AG04450 (cell line): Measurements from ENCODE around the gene SMTNL2. TPM values are rescaled to one million over a fixed set of nuclear protein-coding genes. Genes with fewer than 3 reads are reported as not detected.
"Not testable (repeated sequence)": the region's sequence is repeated elsewhere in the genome, so short reads cannot be mapped to it uniquely, and the experiment has no call there.

ENCODE experiments used
- CTCF ChIA-PET: fragments of 300-600, 350-600 bp; formaldehyde crosslinking; extraction: SDS; loops from one replicate; lab custom pipeline; 2022; ENCODE audit warnings: antibody characterized with exemption, inconsistent platforms; lab: Charles Lee
- POLR2A ChIA-PET: fragments of 350-600 bp; formaldehyde crosslinking; extraction: SDS; loops from one replicate; lab custom pipeline; 2021; ENCODE audit warnings: antibody characterized with exemption, inconsistent platforms; lab: Yijun Ruan, JAX
- DNase-seq: peaks from one replicate; pipeline ENCODE4 v3.0.0-alpha.2; 2011; ENCODE audit warnings: low read depth, low spot score
- H3K27ac ChIP-seq: one replicate; pipeline ENCODE4 v1.5.1; 2012; ENCODE audit warnings: low read depth, low read length, control low read depth
- H3K27me3 ChIP-seq: one replicate; pipeline ENCODE4 v1.6.0; 2012; ENCODE audit warnings: low read length; ENCODE audit not compliant: control insufficient read depth, insufficient read depth
- H3K4me3 ChIP-seq: 2 replicates; pipeline ENCODE4 v1.5.1; 2011; ENCODE audit warnings: mild to moderate bottlenecking, low read depth, low read length, control low read depth
- H3K9me3 ChIP-seq: 2 replicates; pipeline ENCODE4 v1.5.1; 2012; ENCODE audit warnings: low read length; ENCODE audit not compliant: control insufficient read depth, insufficient read depth
- polyA plus RNA-seq: library from polyadenylated mRNA; depleted of rRNA; stranded (reverse); fragments of >200 nt; gene quantifications from 2 replicates; pipeline ENCODE4 v1.2.3, GENCODE V29; 2011
- TF ChIP-seq, protein P1 (sequence below): IDR thresholded peaks from 2 replicates; pipeline ENCODE4 v1.5.1; 2011; ENCODE audit warnings: low read depth, low read length, control low read depth, inconsistent platforms

The SMTNL2 gene
- polyA plus RNA-seq, 1 experiment = 0.04 TPM

GRCh38 chr17:4635823-4636375 is 51.6 kb downstream of the SMTNL2 start:
- DNase-seq = no peak
- Histone ChIP-seq H3K27me3 (peaks cover 47% of the 10 kb centered on the region), H3K9me3 (no peaks in the 10 kb centered on the region; the same call in 1 of the 2 replicates), H3K27ac (no peak overlapping the region), H3K4me3 (no peak overlapping the region)
- POLR2A ChIA-PET = no interaction called here
- CTCF ChIA-PET = no interaction called here
- TF ChIP-seq, protein P1, sequence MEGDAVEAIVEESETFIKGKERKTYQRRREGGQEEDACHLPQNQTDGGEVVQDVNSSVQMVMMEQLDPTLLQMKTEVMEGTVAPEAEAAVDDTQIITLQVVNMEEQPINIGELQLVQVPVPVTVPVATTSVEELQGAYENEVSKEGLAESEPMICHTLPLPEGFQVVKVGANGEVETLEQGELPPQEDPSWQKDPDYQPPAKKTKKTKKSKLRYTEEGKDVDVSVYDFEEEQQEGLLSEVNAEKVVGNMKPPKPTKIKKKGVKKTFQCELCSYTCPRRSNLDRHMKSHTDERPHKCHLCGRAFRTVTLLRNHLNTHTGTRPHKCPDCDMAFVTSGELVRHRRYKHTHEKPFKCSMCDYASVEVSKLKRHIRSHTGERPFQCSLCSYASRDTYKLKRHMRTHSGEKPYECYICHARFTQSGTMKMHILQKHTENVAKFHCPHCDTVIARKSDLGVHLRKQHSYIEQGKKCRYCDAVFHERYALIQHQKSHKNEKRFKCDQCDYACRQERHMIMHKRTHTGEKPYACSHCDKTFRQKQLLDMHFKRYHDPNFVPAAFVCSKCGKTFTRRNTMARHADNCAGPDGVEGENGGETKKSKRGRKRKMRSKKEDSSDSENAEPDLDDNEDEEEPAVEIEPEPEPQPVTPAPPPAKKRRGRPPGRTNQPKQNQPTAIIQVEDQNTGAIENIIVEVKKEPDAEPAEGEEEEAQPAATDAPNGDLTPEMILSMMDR = no peak

DNA sequence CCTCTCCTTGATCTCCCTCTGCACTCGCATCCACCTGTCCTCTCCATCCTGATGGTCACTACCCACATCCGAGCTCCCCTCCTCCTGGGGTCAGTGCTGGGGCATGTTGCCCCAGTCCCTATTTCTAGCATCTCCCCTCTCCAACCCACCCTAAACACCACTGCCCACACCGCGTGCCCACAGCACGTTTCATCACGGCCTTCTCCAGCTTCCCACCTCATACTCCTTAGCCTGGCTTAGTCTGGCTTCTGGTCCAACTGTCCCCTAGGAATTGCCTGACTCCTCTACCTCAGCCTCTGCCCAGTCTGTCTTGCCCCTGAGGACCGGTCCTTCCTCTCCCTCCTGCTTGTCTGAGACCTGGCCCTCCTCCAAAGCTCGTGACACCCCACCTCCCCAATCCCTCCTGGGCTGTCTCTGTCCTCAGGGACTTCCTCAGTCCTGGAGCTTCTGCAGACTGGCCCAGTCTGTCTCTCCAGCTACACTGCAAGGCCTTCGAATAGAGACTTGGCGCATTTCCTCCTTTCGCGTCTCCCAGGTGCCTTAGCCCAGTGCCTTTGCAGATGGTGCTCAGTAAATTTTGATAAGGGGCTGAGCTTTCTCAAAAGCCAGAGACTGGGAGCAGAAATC is 52.3 kb downstream of the SMTNL2 start:
- Histone ChIP-seq H3K4me3 (no peak overlapping the region), H3K27ac (no peak overlapping the region), H3K9me3 (no peaks in the 10 kb centered on the region; the same call in 1 of the 2 replicates), H3K27me3 (peaks cover 54% of the 10 kb centered on the region)
- no peak for DNase-seq
- TF ChIP-seq, protein P1 = no peak
- ChIA-PET POLR2A (no interaction called here), CTCF (interaction anchor here (1.3 kb wide), 1 partner anchor 70 kb away, joined by 3 read pairs; no protein-coding TSS in a partner anchor)

- POLR2A ChIA-PET, CTCF ChIA-PET: not testable (repeated sequence)
- peaks cover 62% of the 10 kb centered on the region for H3K27me3 ChIP-seq
These were observed 54.4 kb downstream of the SMTNL2 start for GRCh38 chr17:4638766-4639165.

GRCh38 chr17:4639301-4640059 is 55.2 kb downstream of the SMTNL2 start:
- CTCF ChIA-PET, H3K9me3 ChIP-seq, POLR2A ChIA-PET, H3K27ac ChIP-seq, H3K4me3 ChIP-seq, DNase-seq: not testable (repeated sequence)
- peaks cover 63% of the 10 kb centered on the region for H3K27me3 ChIP-seq

More at GRCh38 chr17:4638766-4639165, 54.4 kb downstream of the SMTNL2 start:
- H3K4me3 ChIP-seq, DNase-seq, H3K27ac ChIP-seq, H3K9me3 ChIP-seq: not testable (repeated sequence)

GRCh38 chr17:4640569-4641188 is 56.4 kb downstream of the SMTNL2 start:
- DNase-seq, H3K9me3 ChIP-seq, H3K4me3 ChIP-seq, CTCF ChIA-PET, H3K27ac ChIP-seq, POLR2A ChIA-PET: not testable (repeated sequence)
- H3K27me3 ChIP-seq = peaks cover 53% of the 10 kb centered on the region

GRCh38 chr17:4641297-4642195 is 57.2 kb downstream of the SMTNL2 start, which contains the start of gene ALOX15:
TSS of gene ALOX15 (minus strand) at chr17:4641678. CDS start at chr17:4641651, 27 bp downstream.
- ChIA-PET POLR2A (interaction anchor here (0.6 kb wide), 1 partner anchor 88 kb away, joined by 5 read pairs; no protein-coding TSS in a partner anchor), CTCF (no interaction called here)
- no peak within 1 kb of the TSS for H3K4me3 ChIP-seq
- H3K27me3 ChIP-seq = peaks cover 49% of the 10 kb centered on the region
- H3K9me3 ChIP-seq = no peaks in the 10 kb centered on the region
- no peak within 1 kb of the TSS for H3K27ac ChIP-seq
- no peak for DNase-seq
- TF ChIP-seq, protein P1 = no peak
